COLO829 (cell line): Measurements from ENCODE around the gene PLA2G10.
"Not testable (repeated sequence)": the region's sequence is repeated elsewhere in the genome, so short reads cannot be mapped to it uniquely, and the experiment has no call there.

ENCODE experiments used
- DNase-seq: peaks from one replicate; pipeline ENCODE4 v3.0.0; 2012; ENCODE audit warnings: low spot score

PLA2G10 gene

DNA sequence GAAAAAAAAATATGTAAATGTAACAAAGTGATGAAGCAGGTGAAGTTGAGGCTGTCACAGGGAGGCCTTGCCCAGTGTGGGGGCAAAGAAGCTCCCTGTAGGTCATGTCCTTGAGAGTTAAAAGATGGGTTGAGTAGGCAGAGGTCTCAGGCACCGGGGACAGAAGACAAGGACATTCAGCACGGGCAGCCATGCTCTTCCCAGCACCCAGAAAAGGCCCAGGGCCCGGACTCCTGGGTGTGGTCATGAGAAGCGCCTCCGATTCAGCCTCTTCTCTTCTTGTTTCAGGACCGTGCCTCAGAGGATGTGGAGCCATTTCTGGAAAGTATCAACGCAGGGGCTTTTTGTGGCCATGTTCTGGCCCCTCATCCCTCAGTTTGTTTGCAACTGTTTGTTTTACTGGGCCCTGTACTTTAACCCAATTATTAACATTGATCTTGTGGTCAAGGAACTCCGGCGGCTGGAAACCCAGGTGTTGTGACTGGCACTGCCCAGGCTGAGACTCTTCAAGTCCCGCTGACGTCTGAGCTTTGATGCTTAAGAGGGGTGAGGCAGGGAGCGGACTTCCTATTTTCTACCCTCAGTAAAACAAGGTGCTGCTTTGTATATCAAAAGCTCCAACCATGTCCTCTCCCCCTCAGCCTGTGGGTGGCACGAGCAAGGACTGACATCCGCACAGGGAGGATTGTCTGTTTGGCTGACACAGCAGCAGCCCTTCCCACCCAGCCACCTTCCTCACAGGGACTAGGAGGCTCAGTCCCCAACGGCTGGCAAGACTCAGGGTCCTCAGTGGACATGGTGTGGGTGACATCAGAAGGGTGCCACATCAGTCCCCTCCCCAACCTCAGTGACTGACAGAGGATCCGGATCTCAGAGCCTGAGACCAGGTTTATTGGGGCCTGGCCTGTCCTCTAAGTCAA is 26.5 kb downstream of the PLA2G10 start:
- DNase-seq: no peak

DNA sequence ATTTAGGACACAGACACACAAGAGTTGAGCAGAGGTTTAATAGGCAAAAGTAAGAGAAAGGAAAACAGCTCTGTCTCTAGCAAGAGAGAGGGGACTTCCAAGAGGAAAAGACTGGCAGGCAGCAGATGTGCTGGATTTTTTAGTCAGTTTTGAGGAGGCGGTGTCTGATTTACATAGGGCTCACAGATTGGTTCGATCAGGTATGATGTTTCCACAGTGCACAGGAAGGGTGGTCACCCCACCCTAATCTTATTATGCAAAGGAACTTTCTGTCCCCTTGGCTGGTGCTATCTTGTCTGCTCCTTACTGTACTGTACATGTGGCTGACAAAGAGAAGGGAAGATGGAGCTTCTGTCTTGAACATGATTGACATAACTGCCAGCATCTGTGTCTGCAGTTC is 36.0 kb downstream of the PLA2G10 start:
- DNase-seq: no peak

DNA sequence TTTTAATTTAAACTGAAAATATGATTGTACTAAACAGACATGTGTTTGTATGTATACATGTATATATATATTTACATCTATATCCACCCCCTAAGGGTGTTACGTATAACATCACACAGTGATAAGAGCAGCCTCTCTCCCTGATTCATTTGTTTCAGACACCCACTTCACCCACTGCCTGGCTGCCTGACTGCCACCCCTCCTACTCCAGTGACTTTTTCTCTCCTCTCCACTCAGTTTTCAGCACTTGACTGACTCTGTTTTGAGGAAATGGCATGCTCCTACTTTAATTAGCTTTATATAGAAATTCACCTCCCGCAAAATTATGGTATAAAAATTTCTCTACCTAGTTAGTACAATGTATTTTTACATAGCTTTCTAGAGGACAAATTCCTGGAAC is 41.4 kb downstream of the PLA2G10 start:
- DNase-seq: no peak

DNA sequence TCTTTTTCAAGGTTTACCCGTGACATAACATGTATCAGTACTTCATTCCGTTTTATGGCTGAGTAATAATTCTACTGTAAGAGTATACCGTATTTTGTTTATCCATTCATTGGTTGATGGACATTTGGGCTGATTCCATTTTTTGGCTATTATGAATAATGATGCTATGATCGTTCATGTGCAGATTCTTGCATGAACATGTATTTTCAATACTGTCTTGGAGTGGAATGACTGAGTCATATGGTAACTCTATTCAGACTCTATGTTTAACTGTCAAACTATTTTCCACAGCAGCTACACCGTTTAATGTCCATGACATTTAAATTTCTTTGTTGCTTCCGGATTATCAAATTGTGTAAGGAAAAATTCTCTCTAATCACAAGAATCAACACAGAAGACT is 43.5 kb downstream of the PLA2G10 start:
- DNase-seq: no peak

DNA sequence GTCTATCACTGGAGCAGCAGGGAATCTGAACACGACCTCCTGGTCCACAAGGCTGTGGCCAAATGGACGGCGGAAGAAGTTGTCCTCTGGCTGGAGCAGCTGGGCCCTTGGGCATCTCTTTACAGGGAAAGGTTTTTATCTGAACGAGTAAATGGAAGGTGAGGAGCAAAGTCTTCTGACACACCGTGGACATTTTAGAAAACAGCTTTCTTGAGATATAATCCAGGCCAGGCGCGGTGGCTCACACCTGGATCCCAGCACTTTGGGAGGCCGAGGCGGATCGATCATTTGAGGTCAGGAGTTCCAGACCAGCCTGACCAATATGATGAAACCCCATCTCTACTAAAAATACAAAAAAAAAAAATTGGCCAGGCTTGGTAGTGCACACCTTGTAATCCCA is 44.3 kb downstream of the PLA2G10 start:
- DNase-seq: no peak

DNA sequence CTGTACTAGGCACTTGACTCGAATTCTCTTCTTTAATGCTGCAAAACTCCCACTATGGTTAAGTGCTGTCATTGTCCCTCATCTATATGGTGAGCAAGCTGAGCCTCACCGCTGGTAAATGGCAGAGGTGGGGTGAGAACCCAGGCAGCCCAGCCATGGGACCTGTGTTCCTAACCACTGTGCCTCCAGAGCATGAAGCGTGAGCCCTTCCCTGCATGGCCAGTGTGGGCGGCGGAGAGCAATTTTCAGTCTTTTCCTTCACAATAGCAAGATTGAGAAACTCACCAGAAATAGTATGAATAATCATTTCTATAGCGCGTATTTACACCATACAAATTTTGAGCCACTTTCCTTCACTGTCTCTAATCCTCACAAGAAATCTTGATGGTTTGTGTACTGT is 52.2 kb downstream of the PLA2G10 start:
- no peak for DNase-seq

DNA sequence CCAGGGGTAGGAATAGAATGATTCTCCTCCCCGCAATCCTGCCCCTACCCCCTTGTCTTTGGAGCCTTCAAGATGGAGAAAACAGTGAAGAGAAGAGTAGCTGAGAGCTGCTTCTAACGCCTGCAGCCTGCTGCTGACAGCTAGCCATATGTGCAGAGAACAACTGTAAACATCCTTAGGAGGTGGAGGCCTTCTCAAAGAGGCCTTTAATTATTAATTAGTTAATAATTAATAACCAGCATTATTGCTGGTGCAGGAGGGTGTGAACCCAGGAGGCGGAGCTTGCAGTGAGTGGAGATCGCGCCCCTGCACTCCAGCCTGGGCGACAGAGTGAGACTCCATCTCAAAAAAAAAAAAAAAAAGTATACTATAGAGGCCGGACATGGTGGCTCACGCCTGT is 52.9 kb downstream of the PLA2G10 start:
- no peak for DNase-seq

DNA sequence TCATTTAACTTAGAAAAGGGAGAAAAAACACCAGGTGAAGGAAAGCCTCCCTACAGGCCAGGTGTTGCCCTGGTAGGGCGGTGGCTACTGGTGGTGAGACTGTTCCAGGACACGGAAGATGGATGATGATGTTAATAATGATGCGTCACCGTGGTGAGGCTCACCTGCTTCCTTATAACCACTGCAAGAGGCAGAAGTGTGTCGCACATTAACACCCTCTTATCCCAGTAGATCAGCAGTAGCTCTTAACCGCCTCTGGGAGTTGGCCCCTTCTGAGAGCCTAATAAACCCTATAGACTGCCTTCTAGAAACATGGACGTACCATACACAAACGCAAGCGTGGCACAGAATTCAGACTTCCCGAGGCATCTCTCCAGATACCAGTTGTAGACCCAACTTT is 53.6 kb downstream of the PLA2G10 start:
- no peak for DNase-seq

DNA sequence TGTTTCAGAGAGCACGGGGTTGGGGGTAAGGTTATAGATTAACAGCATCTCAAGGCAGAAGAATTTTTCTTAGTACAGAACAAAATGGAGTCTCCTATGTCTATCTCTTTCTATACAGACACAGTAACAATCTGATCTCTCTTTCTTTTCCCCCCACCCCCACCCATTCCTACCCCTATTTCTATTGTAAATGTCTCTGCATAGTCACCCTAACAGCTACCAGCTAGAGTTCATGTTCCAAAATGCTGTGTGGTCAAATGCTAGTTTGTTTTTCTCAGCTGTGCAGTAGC is 57.2 kb downstream of the PLA2G10 start:
- DNase-seq: not testable (repeated sequence)

DNA sequence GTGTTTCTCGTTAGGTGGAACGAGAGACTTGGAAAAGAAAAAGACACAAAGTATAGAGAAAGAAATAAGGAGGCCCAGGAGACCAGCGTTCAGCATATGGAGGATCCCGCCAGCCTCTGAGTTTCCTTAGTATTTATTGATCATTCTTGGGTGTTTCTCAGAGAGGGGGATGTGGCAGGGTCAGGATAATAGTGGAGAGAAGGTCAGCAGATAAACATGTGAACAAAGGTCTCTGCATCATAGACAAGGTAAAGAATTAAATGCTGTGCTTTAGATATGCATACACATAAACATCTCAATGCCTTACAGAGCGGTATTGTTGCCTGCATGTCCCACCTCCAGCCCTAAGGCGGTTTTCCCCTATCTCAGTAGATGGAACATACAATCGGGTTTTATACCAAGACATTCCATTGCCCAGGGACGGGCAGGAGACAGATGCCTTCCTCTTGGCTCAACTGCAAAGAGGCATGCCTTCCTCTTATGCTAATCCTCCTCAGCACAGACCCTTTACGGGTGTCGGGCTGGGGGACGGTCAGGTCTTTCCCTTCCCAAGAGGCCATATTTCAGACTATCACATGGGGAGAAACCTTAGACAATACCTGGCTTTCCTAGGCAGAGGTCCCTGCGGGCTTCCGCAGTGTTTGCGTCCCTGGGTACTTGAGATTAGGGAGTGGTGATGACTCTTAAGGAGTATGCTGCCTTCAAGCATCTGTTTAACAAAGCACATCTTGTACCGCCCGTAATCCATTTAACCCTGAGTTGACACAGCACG is 57.7 kb downstream of the PLA2G10 start:
- DNase-seq: not testable (repeated sequence)

DNA sequence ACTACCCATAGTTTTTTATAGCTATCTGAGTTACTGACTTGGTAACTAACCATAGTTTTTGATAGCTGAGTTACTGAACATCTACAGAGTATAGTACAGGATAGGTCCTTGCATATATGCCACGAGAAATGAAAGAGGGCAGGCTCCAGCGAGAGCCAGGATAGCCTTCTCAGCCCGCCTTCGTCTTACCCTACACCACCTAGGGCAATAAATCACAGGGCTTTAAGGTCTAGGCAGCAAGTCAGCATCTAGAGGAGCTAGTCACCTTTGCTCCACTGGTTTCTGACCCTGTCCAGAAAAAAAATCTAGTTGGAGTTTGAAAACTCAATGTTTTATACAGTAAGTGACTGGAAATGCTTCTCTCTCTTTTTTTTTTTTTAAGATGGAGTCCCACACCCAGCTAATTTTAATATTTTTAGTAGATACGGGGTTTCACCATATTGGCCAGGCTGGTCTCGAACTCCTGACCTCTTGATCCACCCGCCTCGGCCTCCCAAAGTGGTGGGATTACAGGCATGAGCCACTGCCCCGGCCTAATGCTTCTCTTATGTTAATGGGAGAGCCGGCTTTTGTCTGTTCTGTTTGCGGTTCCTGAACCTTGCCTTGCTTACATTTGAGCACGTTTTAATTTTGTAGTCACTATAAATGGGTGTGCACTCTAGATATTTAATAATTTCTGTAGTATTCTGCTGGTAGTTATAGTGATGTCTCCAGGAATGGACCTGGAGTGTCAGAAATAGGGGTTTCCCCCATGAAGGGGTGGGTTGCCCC is 58.5 kb downstream of the PLA2G10 start:
- no peak for DNase-seq

DNA sequence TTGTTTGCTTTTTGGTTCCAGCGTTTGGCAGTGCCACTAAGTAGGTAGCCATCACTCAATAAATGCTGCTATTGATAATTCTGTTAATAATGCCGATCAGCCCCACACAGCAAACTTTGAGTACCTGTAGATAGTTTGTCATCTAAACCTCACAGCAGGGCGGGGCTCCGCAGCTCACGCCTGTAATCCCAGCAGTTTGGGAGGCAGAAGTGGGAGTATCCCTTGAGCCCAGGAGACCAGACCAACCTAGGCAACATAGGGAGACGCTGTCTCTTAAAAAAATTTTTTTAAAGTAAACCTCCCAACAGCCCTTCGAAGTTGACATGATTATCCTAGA is 59.8 kb downstream of the PLA2G10 start:
- DNase-seq: no peak

DNA sequence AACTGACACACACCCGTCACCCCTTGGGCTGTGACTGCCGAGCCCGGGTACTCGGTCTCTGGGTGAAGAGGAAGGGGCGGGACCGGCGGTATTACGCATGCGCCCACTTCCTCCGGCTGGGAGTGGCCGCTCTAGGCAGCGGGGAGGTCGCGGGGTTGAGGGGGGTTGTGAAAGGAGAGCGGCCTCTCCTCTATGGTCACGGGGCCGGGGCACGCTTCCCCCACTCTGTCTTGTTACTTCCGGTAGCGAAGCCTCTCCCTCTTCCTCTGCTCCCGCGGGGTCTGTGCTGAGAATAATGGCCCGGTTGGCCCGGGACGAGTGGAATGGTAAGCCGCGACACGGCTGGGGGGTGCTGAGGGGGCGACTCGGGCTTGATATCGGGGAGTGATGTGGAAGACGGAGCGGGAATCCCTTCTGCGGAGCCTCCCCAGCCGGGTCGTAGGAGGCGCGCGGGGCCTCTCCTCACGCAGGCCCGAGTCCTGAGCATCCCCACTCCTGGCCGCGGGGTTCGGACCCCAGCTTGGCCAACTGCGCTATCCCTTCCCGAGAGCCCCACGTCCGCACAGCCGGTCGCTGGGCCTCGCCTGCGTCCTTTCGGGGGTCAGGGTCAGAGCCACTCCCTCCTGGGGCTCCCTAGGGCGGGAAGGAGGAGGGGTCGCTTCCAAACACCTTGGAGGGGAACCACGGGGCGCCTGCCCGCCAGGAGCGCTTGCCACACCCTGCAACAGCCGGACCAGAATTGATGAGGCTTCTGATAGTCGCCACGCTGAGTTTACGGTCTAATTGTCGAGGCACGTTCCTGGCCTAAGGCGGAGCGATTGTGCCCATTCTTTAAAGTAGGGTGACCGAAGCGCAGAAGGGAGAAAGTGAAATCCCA is 61.2 kb downstream of the PLA2G10 start, which contains the start of gene BFAR:
Gene BFAR (plus strand): TSS at position 259 of the 877 bp plus-strand sequence. CDS start 11,396 bp downstream, outside the sequence.
- DNase-seq: peak; percentile 96

DNA sequence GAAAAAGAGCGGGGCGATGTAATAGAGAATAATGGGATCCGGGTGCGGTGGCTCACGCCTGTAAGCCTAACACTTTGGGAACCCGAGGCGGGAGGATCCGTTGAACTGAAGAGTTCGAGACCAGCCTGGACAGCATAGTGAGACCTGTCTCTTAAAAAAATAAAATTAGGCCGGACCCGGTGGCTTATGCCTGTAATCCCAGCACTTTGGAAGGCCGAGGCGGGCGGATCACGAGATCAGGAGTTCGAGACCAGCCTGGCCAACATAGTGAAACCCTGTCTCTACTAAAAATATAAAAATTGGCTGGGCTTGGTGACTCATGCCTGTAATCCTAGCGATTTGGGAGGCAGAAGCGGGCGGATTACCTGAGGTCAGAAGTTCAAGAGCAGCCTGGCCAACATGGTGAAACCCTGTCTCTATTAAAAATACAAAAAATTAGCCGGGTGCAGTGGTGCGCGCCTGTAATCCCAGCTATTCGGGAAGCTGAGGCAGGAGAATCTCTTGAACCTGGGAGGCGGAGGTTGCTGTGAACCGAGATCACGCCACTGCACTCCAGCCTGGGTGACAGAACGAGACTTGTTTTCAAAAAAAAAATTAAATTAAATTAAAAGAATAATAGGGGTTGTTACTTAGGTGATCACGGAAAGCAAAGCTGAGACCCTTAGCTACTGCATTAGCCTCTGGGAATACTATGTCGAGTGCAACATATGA is 63.3 kb downstream of the PLA2G10 start:
- not testable (repeated sequence) for DNase-seq

DNA sequence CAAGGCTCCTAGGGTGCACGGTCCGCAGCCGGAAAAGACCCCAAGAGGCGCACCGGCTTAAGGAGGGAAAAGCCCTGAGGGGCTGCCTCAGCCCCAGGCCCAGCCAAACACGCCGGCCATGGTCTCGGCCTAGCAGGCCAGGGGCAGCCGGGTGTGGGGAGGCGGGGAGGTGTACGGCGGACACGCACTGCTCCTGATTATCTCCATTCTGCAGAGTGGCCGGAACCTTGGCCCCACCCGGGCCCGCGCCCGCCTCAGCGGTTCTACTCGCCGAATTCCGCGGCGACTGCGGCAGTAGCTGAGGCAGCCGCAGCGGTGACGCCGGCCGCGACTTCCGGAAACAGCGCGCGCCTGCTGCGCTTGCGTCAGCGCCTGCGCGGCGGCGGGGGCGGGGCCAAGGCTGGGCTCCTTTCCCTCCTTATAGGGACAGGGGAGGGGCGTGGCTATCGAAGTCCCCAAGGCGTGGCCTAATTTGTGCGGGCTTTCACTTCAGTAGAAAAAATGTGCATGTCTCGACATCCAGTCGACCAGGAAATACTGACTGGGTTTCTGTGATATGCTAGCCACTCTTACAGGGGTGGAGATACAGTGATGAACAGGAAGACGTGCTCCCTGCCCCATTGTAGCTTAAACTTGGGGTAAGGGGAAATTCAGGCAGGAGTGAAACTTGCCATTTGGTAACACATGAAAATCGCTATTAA is 64.0 kb downstream of the PLA2G10 start, which contains the start of gene PARN:
Gene PARN (minus strand): TSS at position 342 of the 701 bp plus-strand sequence. CDS start 135 bp downstream, at position 207.
- DNase-seq: peak; percentile 99

DNA sequence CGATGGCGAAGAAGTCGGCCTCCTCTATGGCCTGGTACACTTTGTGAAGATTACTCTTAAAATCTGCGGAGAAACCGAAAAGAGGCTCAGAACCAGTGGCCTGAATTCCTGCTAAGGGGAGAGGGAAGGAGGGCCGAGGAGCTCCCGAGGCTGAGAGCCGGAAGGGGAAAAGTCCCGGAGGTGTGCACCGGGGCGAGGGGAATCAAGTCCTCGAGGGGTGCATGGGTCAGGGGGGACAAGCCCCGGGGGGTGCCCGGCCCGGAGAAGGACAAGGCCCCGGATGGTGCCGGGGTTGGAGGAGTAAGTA is 64.5 kb downstream of the PLA2G10 start:
- DNase-seq: no peak

DNA sequence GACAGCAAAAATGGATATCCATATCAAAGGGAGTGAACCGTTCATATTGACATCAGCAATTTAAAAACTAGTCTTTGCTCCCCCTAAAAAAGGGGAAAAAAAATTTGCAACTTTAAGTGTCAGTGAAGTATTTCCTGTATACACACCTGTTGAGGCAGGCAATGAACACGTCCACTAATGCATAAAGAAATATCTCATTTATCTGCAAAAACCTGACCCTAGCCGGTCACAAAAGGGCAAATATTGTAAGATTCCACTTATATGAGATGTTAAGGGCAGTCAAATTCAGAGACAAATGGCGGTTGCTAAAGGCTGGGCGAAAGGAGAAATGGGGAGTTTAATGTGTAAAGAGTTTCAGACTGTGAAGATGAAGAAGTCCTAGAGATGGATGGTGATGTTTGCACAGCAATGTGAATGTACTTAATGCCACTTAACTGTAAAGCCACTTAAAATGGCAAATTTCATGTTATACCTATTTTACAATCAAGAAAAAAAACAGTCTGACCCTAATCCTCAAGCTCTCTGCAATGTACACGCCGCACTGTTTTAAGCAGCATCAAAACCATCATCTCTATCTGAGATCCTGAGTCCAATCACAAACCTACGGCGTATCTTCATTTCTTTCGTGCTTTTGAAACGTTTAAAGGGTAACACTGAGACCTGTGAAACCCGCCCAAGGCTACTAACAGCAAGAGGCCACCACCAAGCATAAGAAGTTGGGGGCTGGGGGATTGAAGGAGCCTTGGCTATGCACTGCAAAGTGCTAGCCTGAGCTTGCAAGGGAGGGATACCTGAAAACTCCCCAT is 65.1 kb downstream of the PLA2G10 start:
- DNase-seq: no peak

DNA sequence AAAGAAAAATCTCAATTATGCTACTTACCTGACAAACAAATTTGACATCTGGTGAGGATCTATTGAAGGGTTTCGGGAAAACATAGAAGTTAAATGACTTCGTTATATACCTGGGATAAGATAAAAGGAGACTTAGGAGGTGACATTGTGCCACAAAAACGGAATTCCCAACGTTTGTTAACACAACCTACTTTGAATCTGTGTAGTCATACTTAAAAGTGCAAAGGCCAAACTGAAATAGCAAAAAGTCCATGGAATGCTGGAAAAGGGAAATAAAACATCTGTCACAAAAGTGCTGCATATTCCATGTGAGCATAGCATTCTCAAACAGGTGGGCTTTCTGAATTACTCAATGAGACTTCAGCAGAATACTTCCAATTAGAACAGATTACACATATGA is 67.0 kb downstream of the PLA2G10 start:
- DNase-seq: no peak
